HepG2 (cell line): ENCODE results near the gene ADAT3. TPM values are rescaled to one million over a fixed set of nuclear protein-coding genes. Genes with fewer than 3 reads are reported as not detected.

Source experiments
- ATF3 ChIP-seq: sonication (generic); formaldehyde crosslinking; IDR thresholded peaks from 2 replicates; pipeline ENCODE4 v1.4.0; 2020; ENCODE audit warnings: missing genetic modification reagents
- DNMT1 ChIP-seq: sonication (generic); formaldehyde crosslinking; IDR thresholded peaks from 2 replicates; pipeline ENCODE4 v1.5.1; 2020; ENCODE audit warnings: mild to moderate bottlenecking, missing genetic modification reagents
- DZIP1 ChIP-seq: sonication (generic); formaldehyde crosslinking; IDR thresholded peaks from 2 replicates; pipeline ENCODE4 v1.5.0; 2020; ENCODE audit warnings: mild to moderate bottlenecking, missing genetic modification reagents
- E2F2 ChIP-seq: sonication (generic); formaldehyde crosslinking; IDR thresholded peaks from 2 replicates; pipeline ENCODE4 v1.4.0; 2020; ENCODE audit warnings: missing genetic modification reagents, borderline replicate concordance
- E2F5 ChIP-seq: sonication (generic); formaldehyde crosslinking; conservative IDR thresholded peaks from 2 replicates; pipeline ENCODE4 v1.4.0; 2020; ENCODE audit warnings: missing genetic modification reagents
- ELF4 ChIP-seq: sonication (generic); formaldehyde crosslinking; IDR thresholded peaks from 2 replicates; pipeline ENCODE4 v1.5.0; 2020; ENCODE audit warnings: missing genetic modification reagents, mild to moderate bottlenecking, moderate library complexity, borderline replicate concordance
- ELK4 ChIP-seq: sonication (generic); formaldehyde crosslinking; IDR thresholded peaks from 2 replicates; pipeline ENCODE4 v1.9.0; 2021; ENCODE audit warnings: missing genetic modification reagents, borderline replicate concordance
- FOXC1 ChIP-seq: sonication (generic); formaldehyde crosslinking; IDR thresholded peaks from 2 replicates; pipeline ENCODE4 v1.8.0; 2022; ENCODE audit warnings: mild to moderate bottlenecking, missing genetic modification reagents, borderline replicate concordance
- FOXM1 ChIP-seq: sonication (generic); formaldehyde crosslinking; IDR thresholded peaks from 2 replicates; pipeline ENCODE4 v1.5.0; 2020; ENCODE audit warnings: missing genetic modification reagents
- GTF3A ChIP-seq: sonication (generic); formaldehyde crosslinking; conservative IDR thresholded peaks from 2 replicates; pipeline ENCODE4 v1.4.0; 2020; ENCODE audit warnings: mild to moderate bottlenecking, missing genetic modification reagents
- HHEX ChIP-seq: IDR thresholded peaks from 2 replicates; pipeline ENCODE4 v1.6.1; 2016; ENCODE audit warnings: control low read depth
- MEIS2 ChIP-seq: sonication (generic); formaldehyde crosslinking; IDR thresholded peaks from 2 replicates; pipeline ENCODE4 v1.9.0; 2021; ENCODE audit warnings: mild to moderate bottlenecking, missing genetic modification reagents
- SATB2 ChIP-seq: sonication (generic); formaldehyde crosslinking; IDR thresholded peaks from 2 replicates; pipeline ENCODE4 v1.5.0; 2020; ENCODE audit warnings: missing genetic modification reagents
- ZBTB38 ChIP-seq: sonication (generic); formaldehyde crosslinking; IDR thresholded peaks from 2 replicates; pipeline ENCODE4 v1.5.1; 2020; ENCODE audit warnings: mild to moderate bottlenecking, missing genetic modification reagents
- ZBTB49 ChIP-seq: sonication (generic); formaldehyde crosslinking; IDR thresholded peaks from 2 replicates; pipeline ENCODE4 v1.4.0; 2020; ENCODE audit warnings: missing genetic modification reagents, borderline replicate concordance
- ZNF143 ChIP-seq: sonication (generic); formaldehyde crosslinking; IDR thresholded peaks from 2 replicates; pipeline ENCODE4 v1.4.0; 2020; ENCODE audit warnings: missing genetic modification reagents
- ZNF17 ChIP-seq: sonication (generic); formaldehyde crosslinking; IDR thresholded peaks from 2 replicates; pipeline ENCODE4 v1.5.0; 2020; ENCODE audit warnings: mild to moderate bottlenecking, missing genetic modification reagents
- ZNF180 ChIP-seq: sonication (generic); formaldehyde crosslinking; IDR thresholded peaks from 2 replicates; pipeline ENCODE4 v1.4.0; 2020; ENCODE audit warnings: low read depth, missing genetic modification reagents, borderline replicate concordance
- ZNF337 ChIP-seq: sonication (generic); formaldehyde crosslinking; IDR thresholded peaks from 2 replicates; pipeline ENCODE4 v1.5.1; 2020; ENCODE audit warnings: missing genetic modification reagents, low read depth, mild to moderate bottlenecking, borderline replicate concordance
- ZNF510 ChIP-seq: sonication (generic); formaldehyde crosslinking; IDR thresholded peaks from 2 replicates; pipeline ENCODE4 v1.4.0; 2020; ENCODE audit warnings: low read depth, mild to moderate bottlenecking, missing genetic modification reagents
- polyA plus RNA-seq, 8 experiments: library from polyadenylated mRNA; depleted of rRNA in 3 of 8; stranded (reverse) in 7 of 8; unstranded in 1 of 8; fragments of >200 nt; fragmentation: Illumina TruSeq in 4 of 8; extraction: Trizol in 4 of 8; gene quantifications; 2 replicates each; pipeline versions ENCODE4 v1.2.1 to v1.2.3, GENCODE V29; 2011 to 2016; ENCODE audit warnings: low read depth in 4 of 8, missing spikeins in 1 of 8, mixed read lengths in 1 of 8; ENCODE audit not compliant: insufficient read depth in 1 of 8
- total RNA-seq, 5 experiments: library from RNA; depleted of rRNA; stranded (reverse); fragments of >200 nt; fragmentation: Illumina TruSeq; extraction: Trizol; gene quantifications; 2 replicates each; pipeline ENCODE4 v1.2.3, GENCODE V29; 2016; ENCODE audit warnings: low read depth in 1 of 5

Gene ADAT3
- total and polyA plus RNA-seq, 2 of the 13 experiments (the other 11 are each of a cell fraction or from before 2014, with no cell fraction given): 0.95 to 3.5 TPM

GRCh38 chr19:1905110-1905862 lies at the start of gene ADAT3, which contains the start of gene SCAMP4 (continued):
- TF ChIP-seq ZBTB49 (CRISPR knock-in tag) (no peak), E2F5 (peak; percentile 87), MEIS2 (CRISPR knock-in tag) (no peak), ELK4 (CRISPR knock-in tag) (peak; percentile 74; the same call in 1 of the 2 replicates), ZNF180 (CRISPR knock-in tag) (peak; percentile 51; the same call in 1 of the 2 replicates), ZBTB38 (CRISPR knock-in tag) (peak; percentile 67), E2F2 (CRISPR knock-in tag) (peak; percentile 13; the same call in 1 of the 2 replicates), ZNF337 (CRISPR knock-in tag) (no peak), ZNF510 (CRISPR knock-in tag) (no peak), ELF4 (no peak), GTF3A (CRISPR knock-in tag) (0 out of 2 replicates have a peak, but pooled peaks have one; percentile 63), DNMT1 (peak; percentile 35; the same call in 1 of the 2 replicates), FOXC1 (no peak; the same call in none of the 2 replicates), ZNF17 (CRISPR knock-in tag) (no peak), ZNF143 (CRISPR knock-in tag) (peak; percentile 93), DZIP1 (CRISPR knock-in tag) (peak; percentile 72; the same call in 1 of the 2 replicates), FOXM1 (CRISPR knock-in tag) (no peak), HHEX (CRISPR knock-in tag) (peak; percentile 52; the same call in 1 of the 2 replicates), ATF3 (CRISPR knock-in tag) (no peak; the same call in 1 of the 2 replicates), SATB2 (CRISPR knock-in tag) (no peak)
